ENCODE measurements around the gene OR52J3. TPM values are rescaled to one million over a fixed set of nuclear protein-coding genes. Genes with fewer than 3 reads are reported as not detected.

OR52J3 gene
- total RNA-seq, 1 experiment from 2014 or later = not detected

- H3K27me3 Mint-ChIP-seq (ENCODE audit: insufficient read depth, unreplicated experiment) = peaks cover 7% of the 10 kb centered on the region
- Histone ChIP-seq H3K27me3 (replicated peaks; ENCODE audit: control insufficient read depth, insufficient read depth, low read length) (no peaks in the 10 kb centered on the region), H3K4me1 (no peaks in the 10 kb centered on the region), H3K9me3 (no peaks in the 10 kb centered on the region), H3K4me3 (ENCODE audit: low read depth, low read length) (no peak within 1 kb of the TSS), H3K36me3 (ENCODE audit: control insufficient read depth, insufficient read depth, low read length) (no peaks in the 10 kb centered on the region)
- H3K9me3 Mint-ChIP-seq (ENCODE audit: unreplicated experiment) = no peaks in the 10 kb centered on the region
- no peaks in the 10 kb centered on the region for H3K4me1 Mint-ChIP-seq (ENCODE audit: low read depth, unreplicated experiment)
- no peak for DNase-seq
- no peak for TF ChIP-seq CTCF (IDR thresholded peaks at IDR 0.05; ENCODE audit: insufficient read depth in 1 of 2, low read depth in 1 of 2, low read length in 1 of 2, severe bottlenecking in 1 of 2, unreplicated experiment in 1 of 2)
- no peaks in the 10 kb centered on the region for H3K36me3 Mint-ChIP-seq (ENCODE audit: insufficient read depth, unreplicated experiment)
- no peak within 1 kb of the TSS for H3K27ac Mint-ChIP-seq (ENCODE audit: unreplicated experiment)
- no TSS peak for BruUV-seq (replicated peaks)
- H3K4me3 Mint-ChIP-seq (ENCODE audit: unreplicated experiment) = no peak within 1 kb of the TSS
- intact Hi-C loops (cut with micrococcal nuclease; ENCODE audit: unreplicated experiment) = no loop called here
- POLR2A ChIA-PET = no interaction called here
- CTCF ChIA-PET = no interaction called here
Observed at GRCh38 chr11:5069272-5069671, 22.9 kb downstream of the OR52J3 start, which contains the start of gene OR52E1. Gene OR52E1 (plus strand): TSS chr11:5069572.

- intact Hi-C loops (cut with micrococcal nuclease; ENCODE audit: unreplicated experiment) = no loop called here
- Histone ChIP-seq H3K27me3 (replicated peaks; ENCODE audit: control insufficient read depth, insufficient read depth, low read length) (no peaks in the 10 kb centered on the region), H3K4me1 (no peaks in the 10 kb centered on the region), H3K9me3 (no peaks in the 10 kb centered on the region), H3K36me3 (ENCODE audit: control insufficient read depth, insufficient read depth, low read length) (no peaks in the 10 kb centered on the region), H3K4me3 (ENCODE audit: low read depth, low read length) (no peak overlapping the region)
- no peak overlapping the region for H3K27ac Mint-ChIP-seq (ENCODE audit: unreplicated experiment)
- no peaks in the 10 kb centered on the region for H3K9me3 Mint-ChIP-seq (ENCODE audit: unreplicated experiment)
- ChIA-PET CTCF (no interaction called here), POLR2A (no interaction called here)
- DNase-seq = no peak
- no TSS peak for BruUV-seq (replicated peaks)
- H3K27me3 Mint-ChIP-seq (ENCODE audit: insufficient read depth, unreplicated experiment) = peaks cover 2% of the 10 kb centered on the region
- H3K36me3 Mint-ChIP-seq (ENCODE audit: insufficient read depth, unreplicated experiment) = no peaks in the 10 kb centered on the region
- TF ChIP-seq CTCF (IDR thresholded peaks at IDR 0.05; ENCODE audit: insufficient read depth in 1 of 2, low read depth in 1 of 2, low read length in 1 of 2, severe bottlenecking in 1 of 2, unreplicated experiment in 1 of 2) = no peak
- no peak overlapping the region for H3K4me3 Mint-ChIP-seq (ENCODE audit: unreplicated experiment)
- H3K4me1 Mint-ChIP-seq (ENCODE audit: low read depth, unreplicated experiment) = no peaks in the 10 kb centered on the region
Observed at GRCh38 chr11:5071799-5072198, 25.5 kb downstream of the OR52J3 start.

- no TSS peak for BruUV-seq (replicated peaks)
- H3K4me1 ChIP-seq = no peaks in the 10 kb centered on the region
- DNase-seq = no peak
- Mint-ChIP-seq H3K36me3 (ENCODE audit: insufficient read depth, unreplicated experiment) (no peaks in the 10 kb centered on the region), H3K9me3 (ENCODE audit: unreplicated experiment) (no peaks in the 10 kb centered on the region), H3K4me3 (ENCODE audit: unreplicated experiment) (no peak overlapping the region), H3K27ac (ENCODE audit: unreplicated experiment) (no peak overlapping the region), H3K27me3 (ENCODE audit: insufficient read depth, unreplicated experiment) (no peaks in the 10 kb centered on the region), H3K4me1 (ENCODE audit: low read depth, unreplicated experiment) (no peaks in the 10 kb centered on the region)
- H3K9me3 ChIP-seq = no peaks in the 10 kb centered on the region
- no peak overlapping the region for H3K4me3 ChIP-seq (ENCODE audit: low read depth, low read length)
- CTCF ChIA-PET = no interaction called here
- POLR2A ChIA-PET = no interaction called here
- H3K36me3 ChIP-seq (ENCODE audit: control insufficient read depth, insufficient read depth, low read length) = no peaks in the 10 kb centered on the region
- intact Hi-C loops (cut with micrococcal nuclease; ENCODE audit: unreplicated experiment) = no loop called here
- TF ChIP-seq CTCF (IDR thresholded peaks at IDR 0.05; ENCODE audit: insufficient read depth in 1 of 2, low read depth in 1 of 2, low read length in 1 of 2, severe bottlenecking in 1 of 2, unreplicated experiment in 1 of 2) = no peak
- no peaks in the 10 kb centered on the region for H3K27me3 ChIP-seq (replicated peaks; ENCODE audit: control insufficient read depth, insufficient read depth, low read length)
Observed at GRCh38 chr11:5081405-5081804, 35.1 kb downstream of the OR52J3 start.
